ENCODE measurements around the gene UCP3. TPM values are rescaled to one million over a fixed set of nuclear protein-coding genes. Genes with fewer than 3 reads are reported as not detected.

The UCP3 gene
- total RNA-seq, 1 donor from 2014 or later, result 1.8 TPM

GRCh38 chr11:74000307-74001133, 8.4 kb downstream of the UCP3 start:
- no peak for DNase-seq (ENCODE audit: extremely low spot score, unreplicated experiment)
- Mint-ChIP-seq H3K4me3 (ENCODE audit: unreplicated experiment) (no peak overlapping the region), H3K4me1 (ENCODE audit: unreplicated experiment) (no peaks in the 10 kb centered on the region), H3K27ac (ENCODE audit: unreplicated experiment) (no peak overlapping the region), H3K36me3 (ENCODE audit: unreplicated experiment) (peaks cover 9% of the 10 kb centered on the region), H3K27me3 (ENCODE audit: unreplicated experiment) (no peaks in the 10 kb centered on the region), H3K9me3 (ENCODE audit: unreplicated experiment) (no peaks in the 10 kb centered on the region)
- TF ChIP-seq CTCF (IDR thresholded peaks at IDR 0.05), result no peak

GRCh38 chr11:73999581-74000306, 9.1 kb downstream of the UCP3 start:
- Mint-ChIP-seq H3K36me3 (ENCODE audit: unreplicated experiment) (peaks cover 9% of the 10 kb centered on the region), H3K27ac (ENCODE audit: unreplicated experiment) (no peak overlapping the region), H3K9me3 (ENCODE audit: unreplicated experiment) (no peaks in the 10 kb centered on the region), H3K4me1 (ENCODE audit: unreplicated experiment) (no peaks in the 10 kb centered on the region), H3K27me3 (ENCODE audit: unreplicated experiment) (no peaks in the 10 kb centered on the region), H3K4me3 (ENCODE audit: unreplicated experiment) (no peak overlapping the region)
- no peak for DNase-seq (ENCODE audit: extremely low spot score, unreplicated experiment)
- TF ChIP-seq CTCF (IDR thresholded peaks at IDR 0.05), result no peak

DNA sequence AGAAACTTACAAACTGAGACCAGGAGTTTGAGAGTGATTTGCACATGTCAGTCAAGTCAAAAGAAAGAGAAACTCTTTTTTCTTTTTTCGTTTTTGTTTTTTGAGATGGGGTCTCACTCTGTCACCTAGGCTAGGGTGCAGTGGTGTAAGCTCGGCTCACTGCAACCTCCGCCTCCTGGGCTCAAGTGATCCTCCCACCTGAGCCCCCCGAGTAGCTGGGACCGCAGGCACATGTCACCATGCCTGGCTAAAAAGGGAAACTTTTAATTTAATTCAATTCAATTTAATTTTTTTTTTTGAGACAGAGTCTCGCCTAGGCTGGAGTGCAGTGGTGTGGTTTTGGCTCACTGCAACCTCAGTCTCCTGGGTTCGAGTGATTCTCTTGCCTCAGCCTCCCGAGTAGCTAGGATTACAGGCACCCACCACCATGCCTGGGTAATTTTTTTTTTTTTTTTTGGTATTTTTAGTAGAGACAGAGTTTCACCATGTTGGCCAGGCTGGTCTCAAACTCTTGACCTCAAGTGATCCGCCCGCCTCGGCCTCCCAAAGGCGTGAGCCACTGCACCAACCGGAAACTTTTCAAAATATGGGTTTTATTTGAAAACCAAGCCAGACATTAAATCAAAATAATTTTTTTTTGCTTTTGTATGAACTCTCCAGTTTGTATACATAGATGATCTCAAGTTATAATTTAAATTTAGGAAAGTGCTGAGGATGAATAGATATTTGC, 9.9 kb downstream of the UCP3 start:
- Mint-ChIP-seq H3K36me3 (ENCODE audit: unreplicated experiment) (peaks cover 9% of the 10 kb centered on the region), H3K27me3 (ENCODE audit: unreplicated experiment) (no peaks in the 10 kb centered on the region), H3K9me3 (ENCODE audit: unreplicated experiment) (no peaks in the 10 kb centered on the region), H3K4me1 (ENCODE audit: unreplicated experiment) (no peaks in the 10 kb centered on the region), H3K4me3 (ENCODE audit: unreplicated experiment) (no peak overlapping the region), H3K27ac (ENCODE audit: unreplicated experiment) (no peak overlapping the region)
- no peak for DNase-seq (ENCODE audit: extremely low spot score, unreplicated experiment)
- no peak for TF ChIP-seq CTCF (IDR thresholded peaks at IDR 0.05)

DNA sequence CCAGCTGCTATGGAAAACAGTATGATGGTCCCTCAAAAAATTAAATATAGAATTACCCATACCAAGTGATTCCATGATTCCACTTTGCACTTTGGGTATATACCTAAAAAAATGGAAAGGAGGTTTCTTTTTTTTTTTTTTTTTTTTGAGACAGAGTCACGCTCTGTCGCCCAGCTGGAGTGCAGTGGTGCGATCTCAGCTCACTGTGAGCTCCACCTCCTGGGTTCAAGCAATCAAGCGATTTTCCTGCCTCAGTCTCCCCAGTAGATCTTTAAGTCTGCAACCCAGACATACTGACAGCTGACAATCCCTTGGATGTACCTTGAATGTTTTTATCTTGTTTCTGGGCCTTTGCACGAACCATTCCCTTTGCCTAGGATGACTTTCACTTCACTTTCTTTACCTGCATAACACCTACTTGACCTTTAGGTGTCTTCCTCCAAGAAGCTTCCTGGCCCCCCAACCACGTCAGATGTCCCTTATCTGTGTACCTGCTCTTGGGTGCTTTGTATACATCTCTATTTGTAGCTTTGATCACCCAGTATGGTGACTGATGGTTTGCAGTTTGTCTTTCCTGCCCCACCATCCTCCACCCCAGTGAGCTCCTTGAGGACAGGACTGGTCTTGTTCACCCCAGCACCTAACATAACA, 11.6 kb downstream of the UCP3 start:
- Mint-ChIP-seq H3K27me3 (ENCODE audit: unreplicated experiment) (no peaks in the 10 kb centered on the region), H3K27ac (ENCODE audit: unreplicated experiment) (no peak overlapping the region), H3K4me3 (ENCODE audit: unreplicated experiment) (no peak overlapping the region), H3K9me3 (ENCODE audit: unreplicated experiment) (no peaks in the 10 kb centered on the region), H3K36me3 (ENCODE audit: unreplicated experiment) (peaks cover 3% of the 10 kb centered on the region), H3K4me1 (ENCODE audit: unreplicated experiment) (no peaks in the 10 kb centered on the region)
- no peak for DNase-seq (ENCODE audit: extremely low spot score, unreplicated experiment)
- TF ChIP-seq CTCF (IDR thresholded peaks at IDR 0.05), result no peak

All from osteocyte (in vitro differentiated cells).